ENCODE results near the gene PPP1R16B.

- TF ChIP-seq CTCF (IDR thresholded peaks at IDR 0.05), result no peak
- TF ChIP-seq POLR2A (IDR thresholded peaks at IDR 0.05), result no peak
Observed at GRCh38 chr20:38924718-38925117, 119.2 kb downstream of the PPP1R16B start.

Measured in right lobe of liver (tissue), 4 donors.